GM21526 (cell line): ENCODE data around the gene DENND4B.
"Not testable (repeated sequence)": the region's sequence is repeated elsewhere in the genome, so short reads cannot be mapped to it uniquely, and the experiment has no call there.

Experiments used
- ATAC-seq: cut with Tn5 transposase; IDR thresholded peaks from one replicate; pipeline ENCODE4 v1.9.1; 2021; ENCODE audit warnings: moderate library complexity; ENCODE audit not compliant: unreplicated experiment, low FRiP score

The DENND4B gene

GRCh38 chr1:153928791-153929341 is 17.7 kb downstream of the DENND4B start:
- ATAC-seq, result no peak

GRCh38 chr1:153928245-153928644 is 18.3 kb downstream of the DENND4B start:
- ATAC-seq, result no peak

DNA sequence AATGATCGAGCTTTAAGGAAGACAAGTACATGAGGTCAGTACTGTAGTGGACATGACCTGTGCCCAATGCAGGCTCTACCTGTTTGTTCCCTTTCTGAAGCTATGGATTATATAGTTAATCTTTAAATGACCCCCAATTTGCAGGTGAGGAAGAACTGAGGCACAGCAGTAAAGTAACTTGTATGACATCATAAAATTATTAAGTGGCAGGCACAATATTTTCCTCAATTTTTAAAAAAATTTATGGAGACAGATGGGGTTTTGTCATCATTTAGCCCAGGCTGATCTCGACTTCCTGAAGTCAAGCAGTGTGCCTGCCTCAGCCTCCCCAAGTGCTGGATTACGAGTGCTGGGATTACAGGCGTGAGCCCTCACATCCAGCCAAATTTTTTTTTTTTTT is 20.1 kb downstream of the DENND4B start:
- ATAC-seq, result no peak

- peak; percentile 81 for ATAC-seq
Measured at GRCh38 chr1:153922972-153923925, 23.3 kb downstream of the DENND4B start, which contains the start of gene GATAD2B. Gene GATAD2B (minus strand): TSS chr1:153922972. CDS start chr1:153828347, 94,625 bp downstream.

- ATAC-seq, result peak; percentile 27
Measured at GRCh38 chr1:153922076-153922971, 24.2 kb downstream of the DENND4B start.

DNA sequence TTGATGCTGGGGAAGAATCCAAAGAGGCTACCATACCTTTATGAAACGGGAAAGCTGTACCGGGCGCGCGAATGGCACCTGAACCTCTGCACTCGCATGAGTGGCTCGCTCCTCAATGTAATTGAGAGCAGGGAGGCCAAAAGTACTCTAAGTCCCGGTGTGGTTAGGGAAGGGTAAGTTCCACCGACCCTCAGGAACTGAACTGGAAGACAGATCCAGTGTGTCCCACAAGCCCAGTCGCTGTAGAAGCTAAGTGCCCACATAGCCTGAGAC is 24.8 kb downstream of the DENND4B start:
- ATAC-seq, result no peak

GRCh38 chr1:153921080-153921802 is 25.3 kb downstream of the DENND4B start:
- no peak for ATAC-seq

DNA sequence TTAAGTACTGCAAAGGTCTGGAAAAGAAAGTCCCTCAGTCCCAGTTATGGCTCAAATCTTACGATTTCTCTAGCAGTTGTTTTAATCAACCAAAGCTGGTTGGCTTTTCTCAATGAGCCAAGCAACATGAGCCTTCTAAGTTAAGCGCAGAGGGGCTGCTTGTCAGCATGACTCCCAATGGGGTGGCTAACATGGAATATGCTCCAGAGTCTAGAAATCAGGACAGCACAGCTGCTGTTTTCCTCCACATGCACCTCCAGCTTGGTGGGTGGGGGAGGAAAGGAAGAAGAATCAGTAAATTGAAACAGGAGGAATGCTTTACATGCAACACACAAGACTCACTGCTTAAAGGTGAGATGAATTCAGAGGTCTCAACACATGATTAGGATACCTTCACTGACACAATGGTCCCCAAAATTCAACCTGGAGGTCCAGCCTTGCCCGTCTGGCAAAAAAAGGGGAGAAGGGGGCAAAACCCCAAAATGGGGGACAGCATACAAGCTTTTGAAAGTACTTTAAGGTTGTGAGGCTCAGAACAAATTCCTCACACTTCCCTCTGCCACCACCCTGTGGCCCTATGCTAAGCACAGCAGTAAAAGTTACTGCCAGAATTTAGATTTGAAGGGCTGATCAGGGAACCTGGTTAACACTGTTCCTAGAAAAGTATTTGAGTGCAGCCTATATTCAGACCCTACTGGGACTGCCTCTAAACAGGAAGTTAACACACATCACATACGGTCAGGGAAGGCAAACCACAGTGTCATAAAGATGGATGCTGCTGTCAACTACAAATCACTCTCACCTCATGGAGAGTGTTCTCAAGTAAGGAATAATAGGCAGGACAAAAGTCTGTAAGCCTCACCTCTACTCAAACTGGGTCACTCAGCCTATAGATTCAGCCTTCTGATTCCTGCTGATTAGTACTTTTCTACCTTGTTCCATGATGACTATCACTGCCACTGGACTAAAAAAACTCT is 26.4 kb downstream of the DENND4B start:
- ATAC-seq, result no peak

DNA sequence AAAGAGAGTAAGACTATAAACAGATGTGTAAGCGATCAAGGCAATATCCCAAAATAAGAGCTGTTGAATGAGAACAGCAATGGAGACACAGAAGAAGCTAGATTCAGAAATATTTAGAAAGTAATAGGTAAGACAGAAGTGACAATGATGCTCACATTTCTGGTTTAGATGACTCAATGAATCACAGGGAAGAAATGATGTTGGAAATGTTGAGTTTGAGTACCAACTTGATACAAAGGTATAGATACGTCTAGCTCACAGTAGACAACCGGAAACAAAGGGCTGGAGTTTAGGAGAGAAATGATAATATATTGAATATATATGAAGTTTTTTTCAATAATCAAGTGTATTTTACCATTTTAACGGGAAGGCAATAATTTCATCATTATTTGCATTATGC is 30.2 kb downstream of the DENND4B start:
- no peak for ATAC-seq

DNA sequence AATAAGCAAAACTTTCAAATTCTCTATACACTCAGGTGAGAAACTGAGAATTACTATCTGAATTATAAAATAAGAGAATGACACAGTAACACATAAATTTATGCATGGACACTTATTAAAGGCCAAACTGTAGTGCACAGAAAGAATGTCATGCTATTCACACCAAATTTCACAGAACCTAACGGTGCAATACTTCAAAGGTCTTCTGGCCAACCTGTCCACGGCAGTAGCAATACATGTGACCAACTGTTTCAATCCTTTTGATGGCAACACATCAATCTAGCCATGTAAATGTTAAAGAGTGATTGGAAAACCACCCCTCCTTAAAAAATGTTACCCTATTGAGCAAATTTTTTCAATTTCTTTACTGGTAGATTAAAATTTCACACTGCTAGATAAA is 34.2 kb downstream of the DENND4B start:
- no peak for ATAC-seq

DNA sequence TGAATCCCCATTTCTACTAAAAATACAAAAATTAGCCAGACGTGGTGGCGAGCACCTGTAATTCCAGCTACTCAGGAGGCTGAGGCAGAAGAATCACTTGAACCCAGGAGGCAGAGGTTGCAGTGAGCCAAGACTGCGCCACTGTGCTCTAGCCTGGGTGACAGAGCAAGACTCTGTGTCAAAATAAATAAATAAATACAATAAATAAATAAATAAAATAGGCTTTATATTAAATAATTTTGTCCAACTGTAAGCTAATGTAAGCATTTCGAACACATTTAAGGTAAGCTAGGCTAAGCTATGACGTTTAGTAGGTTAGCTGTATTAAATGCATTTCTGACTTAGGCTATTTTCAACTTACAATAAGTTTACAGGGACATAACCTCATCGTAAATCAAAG is 36.0 kb downstream of the DENND4B start:
- not testable (repeated sequence) for ATAC-seq

GRCh38 chr1:153908071-153908470 is 38.4 kb downstream of the DENND4B start:
- ATAC-seq, result no peak

DNA sequence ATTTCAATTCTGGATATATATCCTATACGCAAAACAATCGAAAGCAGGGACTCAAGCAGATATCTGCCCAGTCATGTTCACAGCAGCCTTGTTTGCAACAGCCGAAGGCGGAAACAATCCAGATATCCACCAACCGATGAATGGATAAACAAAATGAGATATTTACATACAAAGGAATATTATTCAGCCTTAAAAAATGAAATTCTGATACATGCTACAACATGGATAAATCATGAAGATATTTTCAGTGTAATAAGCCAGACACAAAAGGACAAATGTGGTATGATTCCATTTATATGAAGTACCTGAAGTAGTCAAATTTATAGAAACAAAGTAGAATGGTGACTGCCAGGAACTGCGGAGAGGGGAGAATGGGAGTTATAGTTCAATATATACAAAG is 39.4 kb downstream of the DENND4B start:
- no peak for ATAC-seq

- ATAC-seq, result no peak
Measured at GRCh38 chr1:153906396-153906795, 40.1 kb downstream of the DENND4B start.

GRCh38 chr1:153905908-153906307 is 40.6 kb downstream of the DENND4B start:
- ATAC-seq, result not testable (repeated sequence)

GRCh38 chr1:153903841-153904455 is 42.6 kb downstream of the DENND4B start:
- ATAC-seq, result no peak

- no peak for ATAC-seq
Measured at GRCh38 chr1:153899509-153899908, 47.0 kb downstream of the DENND4B start.

- ATAC-seq, result not testable (repeated sequence)
Measured at GRCh38 chr1:153895866-153896265, 50.7 kb downstream of the DENND4B start.

GRCh38 chr1:153891042-153891441 is 55.5 kb downstream of the DENND4B start:
- not testable (repeated sequence) for ATAC-seq
